ENCODE results near the gene MTA1. TPM values are rescaled to one million over a fixed set of nuclear protein-coding genes. Genes with fewer than 3 reads are reported as not detected.

The MTA1 gene
- total and polyA plus RNA-seq, 4 donors, result 3.7 to 28.1 (median 21.0) TPM

- TF ChIP-seq ZBTB33 (IDR thresholded peaks at IDR 0.05), result no peak
Measured at GRCh38 chr14:105446971-105447370, 27.3 kb downstream of the MTA1 start (continued).

GRCh38 chr14:105447651-105448640, 28.3 kb downstream of the MTA1 start:
- WGBS, result 93% methylated on average over 31 of the region's 31 CpGs
- H3K4me1 ChIP-seq (ENCODE audit: control insufficient read depth in 4 of 4, insufficient read depth in 4 of 4, low read length in 3 of 4), result no peaks in the 10 kb centered on the region
- TF ChIP-seq EGR1 (IDR thresholded peaks at IDR 0.05; ENCODE audit: low read depth in 2 of 2) (no peak), HNF4A (conservative IDR thresholded peaks at IDR 0.05) (no peak), CTCF (IDR thresholded peaks at IDR 0.05; ENCODE audit: low read depth, low read length, missing input control) (no peak), YY1 (IDR thresholded peaks at IDR 0.05) (no peak), TAF1 (conservative IDR thresholded peaks at IDR 0.05) (no peak), MAX (IDR thresholded peaks at IDR 0.05) (no peak), RXRA (IDR thresholded peaks at IDR 0.05) (no peak), REST (IDR thresholded peaks at IDR 0.05) (no peak), ZBTB33 (IDR thresholded peaks at IDR 0.05) (no peak), FOXA2 (IDR thresholded peaks at IDR 0.05) (no peak), GABPA (IDR thresholded peaks at IDR 0.05 in 1 of 2, conservative IDR thresholded peaks at IDR 0.05 in 1 of 2) (no peak), ATF3 (IDR thresholded peaks at IDR 0.05) (no peak), NR2F2 (IDR thresholded peaks at IDR 0.05) (no peak), SP1 (IDR thresholded peaks at IDR 0.05) (no peak), JUND (IDR thresholded peaks at IDR 0.05) (no peak)
- no peaks in the 10 kb centered on the region for H3K9me3 ChIP-seq (ENCODE audit: control insufficient read depth in 4 of 4, low read length in 3 of 4)
- no peak overlapping the region for H3K4me3 ChIP-seq (ENCODE audit: low read depth in 1 of 3, low read length in 3 of 3)
- H3K9ac ChIP-seq (ENCODE audit: low read depth in 1 of 2, low read length in 2 of 2), result no peak overlapping the region
- H3K36me3 ChIP-seq (ENCODE audit: control insufficient read depth in 4 of 4, insufficient read depth in 3 of 4, low read depth in 1 of 4, low read length in 3 of 4), result peaks cover 0 to 11% (median 2%) of the 10 kb centered on the region in 4 donors
- DNase-seq (ENCODE audit: low spot score), result no peak
- H3K27ac ChIP-seq (ENCODE audit: low read depth in 1 of 2, low read length in 2 of 2), result no peak overlapping the region
- H3K27me3 ChIP-seq (ENCODE audit: control insufficient read depth in 4 of 4, insufficient read depth in 4 of 4, low read length in 3 of 4), result no peaks in the 10 kb centered on the region
